Smooth muscle cell (in vitro differentiated cells): Measurements from ENCODE around the gene ARSD. TPM values are rescaled to one million over a fixed set of nuclear protein-coding genes. Genes with fewer than 3 reads are reported as not detected.
"Not testable (repeated sequence)": the region's sequence is repeated elsewhere in the genome, so short reads cannot be mapped to it uniquely, and the experiment has no call there.

Experiments used
- DNase-seq: peaks from one replicate; lab custom pipeline; 2025; ENCODE audit not compliant: unreplicated experiment; lab: John Stamatoyannopoulos, UW
- H2AFZ ChIP-seq: fragments of 200-600 bp; sonication (generic); 2 replicates; pipeline ENCODE4 v1.6.0; 2016; ENCODE audit warnings: antibody characterized with exemption, low read depth, mild to moderate bottlenecking
- H3F3A ChIP-seq: fragments of 200-600 bp; sonication (generic); 2 replicates; pipeline ENCODE4 v1.6.0; 2017; ENCODE audit warnings: antibody characterized with exemption, low read depth
- H3K27ac ChIP-seq: fragments of 200-600 bp; sonication (generic); 2 replicates; pipeline ENCODE4 v1.5.1; 2016; ENCODE audit warnings: low read depth, mild to moderate bottlenecking
- H3K27me3 ChIP-seq: fragments of 200-600 bp; sonication (generic); 2 replicates; pipeline ENCODE4 v1.6.1; 2016; ENCODE audit warnings: low read depth, mild to moderate bottlenecking
- H3K36me3 ChIP-seq: fragments of 200-600 bp; sonication (generic); 2 replicates; pipeline ENCODE4 v1.5.1; 2016; ENCODE audit warnings: low read depth
- H3K4me1 ChIP-seq: fragments of 200-600 bp; sonication (generic); 2 replicates; pipeline ENCODE4 v1.5.1; 2016; ENCODE audit warnings: low read depth
- H3K4me2 ChIP-seq: fragments of 200-600 bp; sonication (generic); 2 replicates; pipeline ENCODE4 v1.6.0; 2016; ENCODE audit warnings: mild to moderate bottlenecking
- H3K4me3 ChIP-seq: fragments of 200-600 bp; sonication (generic); 2 replicates; pipeline ENCODE4 v1.5.1; 2016; ENCODE audit warnings: mild to moderate bottlenecking
- H3K79me2 ChIP-seq: fragments of 200-600 bp; sonication (generic); 2 replicates; pipeline ENCODE4 v1.6.0; 2016; ENCODE audit warnings: low read depth, mild to moderate bottlenecking
- H3K9ac ChIP-seq: fragments of 200-600 bp; sonication (generic); 2 replicates; pipeline ENCODE4 v1.6.0; 2016; ENCODE audit warnings: low read depth
- H3K9me3 ChIP-seq: fragments of 200-600 bp; sonication (generic); replicated peaks from 2 replicates; pipeline ENCODE4 v1.5.1; 2016; ENCODE audit warnings: low read depth
- H4K20me1 ChIP-seq: fragments of 200-600 bp; sonication (generic); 2 replicates; pipeline ENCODE4 v1.6.0; 2016; ENCODE audit warnings: low read depth
- WGBS: methylation state at CpG from one replicate; pipeline ENCODE4 v1.1.7; 2016; ENCODE audit warnings: low lambda C conversion rate; 5-methylcytosine and 5-hydroxymethylcytosine counted together
- polyA plus RNA-seq: library from polyadenylated mRNA; unstranded; fragments of >200 nt; fragmentation: Nextera tagmentation; extraction: Ambion mirVana; gene quantifications from 2 replicates; pipeline ENCODE4 v1.2.1, GENCODE V29; 2016
- total RNA-seq: library from RNA; depleted of rRNA; stranded (reverse); fragments of >200 nt; gene quantifications from 2 replicates; pipeline ENCODE4 v1.2.3, GENCODE V29; 2014
- TF ChIP-seq, protein P1 (sequence below): fragments of 200-600 bp; sonication (generic); IDR thresholded peaks from 2 replicates; pipeline ENCODE4 v1.5.1; 2017; ENCODE audit warnings: borderline replicate concordance, mild to moderate bottlenecking, antibody characterized with exemption; ENCODE audit not compliant: insufficient read depth, poor library complexity, severe bottlenecking

The ARSD gene
- total and polyA plus RNA-seq, 2 experiments from 2014 or later = 21.1 to 30.7 TPM

DNA sequence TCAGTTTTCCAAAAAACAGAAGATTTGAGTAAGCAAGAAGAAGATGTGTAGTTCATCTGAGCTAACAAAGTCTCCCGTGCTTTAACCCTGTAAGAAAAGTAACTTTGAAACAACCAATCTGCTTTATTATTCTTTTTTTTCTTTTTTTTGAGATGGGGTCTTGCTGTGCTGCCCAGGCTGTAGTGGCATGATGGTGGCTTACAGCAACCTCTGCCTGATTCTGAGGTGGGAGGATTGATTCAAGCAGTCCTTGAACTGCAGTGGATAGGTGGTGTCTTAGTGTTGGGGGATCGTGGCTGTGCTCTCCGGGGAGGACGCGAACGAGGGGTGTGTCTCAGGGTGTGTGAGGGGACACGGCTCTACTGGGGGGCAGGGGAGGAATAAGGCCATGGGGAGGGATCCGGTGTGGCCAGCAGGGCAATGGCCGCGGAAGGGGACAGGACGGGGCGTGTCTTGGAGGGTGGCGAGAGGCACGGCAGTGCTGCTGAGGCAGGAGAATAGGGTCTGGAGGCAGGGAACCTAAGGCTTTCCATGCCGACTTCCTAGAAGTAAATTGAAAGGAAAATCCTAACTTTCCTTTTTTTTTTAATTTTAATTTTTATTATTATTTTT is 2.4 kb downstream of the ARSD start:
- peaks cover 6% of the 10 kb centered on the region for H3F3A ChIP-seq
- H3K9me3 ChIP-seq = no peaks in the 10 kb centered on the region
- H3K4me1 ChIP-seq = peaks cover 9% of the 10 kb centered on the region
- no peaks in the 10 kb centered on the region for H4K20me1 ChIP-seq
- H3K4me2 ChIP-seq = no peak overlapping the region
- TF ChIP-seq, protein P1, sequence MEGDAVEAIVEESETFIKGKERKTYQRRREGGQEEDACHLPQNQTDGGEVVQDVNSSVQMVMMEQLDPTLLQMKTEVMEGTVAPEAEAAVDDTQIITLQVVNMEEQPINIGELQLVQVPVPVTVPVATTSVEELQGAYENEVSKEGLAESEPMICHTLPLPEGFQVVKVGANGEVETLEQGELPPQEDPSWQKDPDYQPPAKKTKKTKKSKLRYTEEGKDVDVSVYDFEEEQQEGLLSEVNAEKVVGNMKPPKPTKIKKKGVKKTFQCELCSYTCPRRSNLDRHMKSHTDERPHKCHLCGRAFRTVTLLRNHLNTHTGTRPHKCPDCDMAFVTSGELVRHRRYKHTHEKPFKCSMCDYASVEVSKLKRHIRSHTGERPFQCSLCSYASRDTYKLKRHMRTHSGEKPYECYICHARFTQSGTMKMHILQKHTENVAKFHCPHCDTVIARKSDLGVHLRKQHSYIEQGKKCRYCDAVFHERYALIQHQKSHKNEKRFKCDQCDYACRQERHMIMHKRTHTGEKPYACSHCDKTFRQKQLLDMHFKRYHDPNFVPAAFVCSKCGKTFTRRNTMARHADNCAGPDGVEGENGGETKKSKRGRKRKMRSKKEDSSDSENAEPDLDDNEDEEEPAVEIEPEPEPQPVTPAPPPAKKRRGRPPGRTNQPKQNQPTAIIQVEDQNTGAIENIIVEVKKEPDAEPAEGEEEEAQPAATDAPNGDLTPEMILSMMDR = no peak
- no peaks in the 10 kb centered on the region for H3K36me3 ChIP-seq
- H2AFZ ChIP-seq = no peak overlapping the region
- no peaks in the 10 kb centered on the region for H3K27me3 ChIP-seq
- no peak overlapping the region for H3K9ac ChIP-seq
- H3K4me3 ChIP-seq = no peak overlapping the region
- no peaks in the 10 kb centered on the region for H3K79me2 ChIP-seq
- 97% methylated on average over 11 of the region's 15 CpGs for WGBS
- DNase-seq = no peak
- peak overlapping the region; percentile 23 for H3K27ac ChIP-seq

GRCh38 chrX:2926255-2926654 is 2.9 kb downstream of the ARSD start:
- H3F3A ChIP-seq, H3K79me2 ChIP-seq, H3K9me3 ChIP-seq, H3K36me3 ChIP-seq, DNase-seq, H3K4me3 ChIP-seq, H3K9ac ChIP-seq, H3K27me3 ChIP-seq, H2AFZ ChIP-seq, H3K4me1 ChIP-seq, H4K20me1 ChIP-seq, H3K4me2 ChIP-seq: not testable (repeated sequence)
- 50% methylated on average over 4 of the region's 4 CpGs for WGBS
- peak overlapping the region; percentile 23 for H3K27ac ChIP-seq

DNA sequence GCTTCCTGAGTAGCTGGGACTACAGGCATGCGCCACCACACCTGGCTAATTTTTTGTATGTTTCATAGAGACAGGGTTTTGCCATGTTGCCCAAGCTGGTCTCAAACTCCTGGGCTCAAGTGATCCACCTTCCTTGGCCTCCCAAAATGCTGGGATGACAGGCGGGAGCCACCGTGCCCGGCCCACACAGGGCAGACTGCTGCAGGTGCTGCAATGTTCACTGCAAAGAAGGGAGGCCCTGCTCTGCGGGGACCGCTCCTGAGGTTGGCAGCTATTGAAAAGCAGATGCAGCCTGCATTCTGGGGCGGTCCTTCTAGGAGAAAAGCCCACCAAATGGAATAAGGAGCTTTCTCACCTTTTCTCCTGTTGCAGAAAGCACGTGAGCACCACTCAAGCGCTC is 5.0 kb downstream of the ARSD start:
- Histone ChIP-seq H4K20me1 (no peaks in the 10 kb centered on the region), H2AFZ (no peak overlapping the region), H3K4me1 (peaks cover 7% of the 10 kb centered on the region), H3K4me2 (no peak overlapping the region), H3K9me3 (no peaks in the 10 kb centered on the region), H3K36me3 (no peaks in the 10 kb centered on the region), H3K27ac (no peak overlapping the region), H3K4me3 (no peak overlapping the region), H3K9ac (no peak overlapping the region), H3K27me3 (no peaks in the 10 kb centered on the region), H3F3A (peaks cover 6% of the 10 kb centered on the region), H3K79me2 (no peaks in the 10 kb centered on the region)
- TF ChIP-seq, protein P1 = no peak
- DNase-seq = no peak
- 98% methylated on average over 9 of the region's 9 CpGs for WGBS

- no peak for DNase-seq
- Histone ChIP-seq H3K4me2 (no peak overlapping the region), H2AFZ (no peak overlapping the region), H3K27ac (no peak overlapping the region), H3K9ac (no peak overlapping the region), H3F3A (peaks cover 4% of the 10 kb centered on the region), H3K27me3 (no peaks in the 10 kb centered on the region), H3K36me3 (no peaks in the 10 kb centered on the region), H3K4me1 (peaks cover 7% of the 10 kb centered on the region), H4K20me1 (no peaks in the 10 kb centered on the region), H3K9me3 (no peaks in the 10 kb centered on the region), H3K79me2 (no peaks in the 10 kb centered on the region), H3K4me3 (no peak overlapping the region)
- 88% methylated on average over 9 of the region's 9 CpGs for WGBS
- TF ChIP-seq, protein P1 = no peak
Observed at GRCh38 chrX:2921750-2922149, 7.4 kb downstream of the ARSD start.
